ENCODE measurements around the gene TECPR2.

Gene TECPR2, protein sequence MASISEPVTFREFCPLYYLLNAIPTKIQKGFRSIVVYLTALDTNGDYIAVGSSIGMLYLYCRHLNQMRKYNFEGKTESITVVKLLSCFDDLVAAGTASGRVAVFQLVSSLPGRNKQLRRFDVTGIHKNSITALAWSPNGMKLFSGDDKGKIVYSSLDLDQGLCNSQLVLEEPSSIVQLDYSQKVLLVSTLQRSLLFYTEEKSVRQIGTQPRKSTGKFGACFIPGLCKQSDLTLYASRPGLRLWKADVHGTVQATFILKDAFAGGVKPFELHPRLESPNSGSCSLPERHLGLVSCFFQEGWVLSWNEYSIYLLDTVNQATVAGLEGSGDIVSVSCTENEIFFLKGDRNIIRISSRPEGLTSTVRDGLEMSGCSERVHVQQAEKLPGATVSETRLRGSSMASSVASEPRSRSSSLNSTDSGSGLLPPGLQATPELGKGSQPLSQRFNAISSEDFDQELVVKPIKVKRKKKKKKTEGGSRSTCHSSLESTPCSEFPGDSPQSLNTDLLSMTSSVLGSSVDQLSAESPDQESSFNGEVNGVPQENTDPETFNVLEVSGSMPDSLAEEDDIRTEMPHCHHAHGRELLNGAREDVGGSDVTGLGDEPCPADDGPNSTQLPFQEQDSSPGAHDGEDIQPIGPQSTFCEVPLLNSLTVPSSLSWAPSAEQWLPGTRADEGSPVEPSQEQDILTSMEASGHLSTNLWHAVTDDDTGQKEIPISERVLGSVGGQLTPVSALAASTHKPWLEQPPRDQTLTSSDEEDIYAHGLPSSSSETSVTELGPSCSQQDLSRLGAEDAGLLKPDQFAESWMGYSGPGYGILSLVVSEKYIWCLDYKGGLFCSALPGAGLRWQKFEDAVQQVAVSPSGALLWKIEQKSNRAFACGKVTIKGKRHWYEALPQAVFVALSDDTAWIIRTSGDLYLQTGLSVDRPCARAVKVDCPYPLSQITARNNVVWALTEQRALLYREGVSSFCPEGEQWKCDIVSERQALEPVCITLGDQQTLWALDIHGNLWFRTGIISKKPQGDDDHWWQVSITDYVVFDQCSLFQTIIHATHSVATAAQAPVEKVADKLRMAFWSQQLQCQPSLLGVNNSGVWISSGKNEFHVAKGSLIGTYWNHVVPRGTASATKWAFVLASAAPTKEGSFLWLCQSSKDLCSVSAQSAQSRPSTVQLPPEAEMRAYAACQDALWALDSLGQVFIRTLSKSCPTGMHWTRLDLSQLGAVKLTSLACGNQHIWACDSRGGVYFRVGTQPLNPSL (N-terminal part only)

GRCh38 chr14:102362545-102363181 is at the start of gene TECPR2, which contains the start of gene CINP:
Gene TECPR2 (plus strand): TSS chr14:102362941. CDS start chr14:102376722, 13,781 bp downstream.
Gene CINP (minus strand): TSS chr14:102362890. CDS start chr14:102362851, 39 bp downstream.
- peaks cover 17% of the 10 kb centered on the region for H3K4me1 ChIP-seq (ENCODE audit: control insufficient read depth, insufficient read depth, low read length)
- H3K9me3 ChIP-seq (ENCODE audit: control insufficient read depth in 2 of 2, low read length in 2 of 2): no peaks in the 10 kb centered on the region
- peak within 1 kb of the TSS; percentile 89 to 94 for H3K4me3 ChIP-seq (ENCODE audit: low read length in 2 of 2)

GRCh38 chr14:102314242-102315011 is 48.3 kb upstream of the TECPR2 start:
- Histone ChIP-seq H3K27ac (ENCODE audit: low read length) (no peak overlapping the region), H3K36me3 (ENCODE audit: control insufficient read depth in 2 of 2, insufficient read depth in 2 of 2, low read length in 2 of 2) (no peaks in the 10 kb centered on the region), H3K9ac (ENCODE audit: low read length in 2 of 2) (peak overlapping the region; percentile 36 to 42), H3K4me3 (ENCODE audit: low read length in 2 of 2) (peak overlapping the region; percentile 68 to 81), H3K9me3 (ENCODE audit: control insufficient read depth in 2 of 2, low read length in 2 of 2) (no peaks in the 10 kb centered on the region), H3K4me1 (ENCODE audit: control insufficient read depth, insufficient read depth, low read length) (peaks cover 38% of the 10 kb centered on the region), H3K27me3 (ENCODE audit: control insufficient read depth in 1 of 2, insufficient read depth in 2 of 2, low read length in 2 of 2) (no peaks in the 10 kb centered on the region)

More at GRCh38 chr14:102362545-102363181, at the start of gene TECPR2, which contains the start of gene CINP:
- Histone ChIP-seq H3K36me3 (ENCODE audit: control insufficient read depth in 2 of 2, insufficient read depth in 2 of 2, low read length in 2 of 2) (peaks cover 9 to 12% of the 10 kb centered on the region in 2 donors), H3K27ac (ENCODE audit: low read length) (peak within 1 kb of the TSS; percentile 83), H3K9ac (ENCODE audit: low read length in 2 of 2) (peak within 1 kb of the TSS; percentile 82 to 96), H3K27me3 (ENCODE audit: control insufficient read depth in 1 of 2, insufficient read depth in 2 of 2, low read length in 2 of 2) (no peaks in the 10 kb centered on the region)

DNA sequence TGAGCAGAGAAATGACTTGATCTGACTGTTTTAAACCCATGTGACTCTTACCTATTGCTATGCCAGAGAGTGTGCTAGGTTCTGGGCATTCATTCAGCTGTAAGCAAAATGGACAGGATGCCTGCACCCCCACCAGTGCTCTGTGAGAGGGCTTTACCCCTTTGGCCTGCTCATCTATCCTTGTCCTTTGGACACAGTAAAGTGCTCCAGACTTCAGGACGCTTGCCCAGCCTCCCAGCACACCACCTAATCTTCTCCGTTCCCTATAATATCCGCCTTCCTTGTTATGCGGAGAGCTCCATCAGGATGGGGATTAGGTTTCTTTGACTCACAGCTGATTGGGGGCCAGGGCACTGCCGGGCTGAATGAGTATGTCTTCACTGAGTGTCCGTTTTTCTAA is 47.6 kb upstream of the TECPR2 start:
- H3K9me3 ChIP-seq (ENCODE audit: control insufficient read depth in 2 of 2, low read length in 2 of 2): no peaks in the 10 kb centered on the region
- no peak overlapping the region for H3K27ac ChIP-seq (ENCODE audit: low read length)
- no peaks in the 10 kb centered on the region for H3K36me3 ChIP-seq (ENCODE audit: control insufficient read depth in 2 of 2, insufficient read depth in 2 of 2, low read length in 2 of 2)
- no peaks in the 10 kb centered on the region for H3K27me3 ChIP-seq (ENCODE audit: control insufficient read depth in 1 of 2, insufficient read depth in 2 of 2, low read length in 2 of 2)
- H3K4me1 ChIP-seq (ENCODE audit: control insufficient read depth, insufficient read depth, low read length): peaks cover 40% of the 10 kb centered on the region
- no peak overlapping the region for H3K4me3 ChIP-seq (ENCODE audit: low read length in 2 of 2)
- H3K9ac ChIP-seq (ENCODE audit: low read length in 2 of 2): no peak overlapping the region

DNA sequence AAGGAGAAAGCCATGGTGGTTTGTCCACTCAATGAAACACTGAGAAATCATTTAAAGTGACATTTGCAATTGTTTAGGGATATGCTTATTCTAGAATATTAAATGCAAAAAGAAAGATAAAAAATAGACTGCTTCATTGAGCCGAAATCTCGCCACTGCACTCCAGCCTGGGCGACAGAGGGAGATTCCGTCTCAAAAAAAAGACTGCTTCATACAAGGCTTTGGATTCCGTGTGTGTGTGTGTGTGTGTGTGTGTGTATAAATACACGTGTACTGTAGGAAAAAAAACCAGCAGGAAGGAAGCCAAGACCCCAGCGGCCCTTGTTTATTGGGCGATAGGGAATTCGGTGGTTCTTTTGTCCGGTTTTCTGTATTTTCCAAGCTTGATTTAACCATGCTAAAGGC is 46.4 kb upstream of the TECPR2 start:
- Histone ChIP-seq H3K27me3 (ENCODE audit: control insufficient read depth in 1 of 2, insufficient read depth in 2 of 2, low read length in 2 of 2) (no peaks in the 10 kb centered on the region), H3K4me3 (ENCODE audit: low read length in 2 of 2) (peak overlapping the region; percentile 68 to 78), H3K27ac (ENCODE audit: low read length) (peak overlapping the region; percentile 67), H3K4me1 (ENCODE audit: control insufficient read depth, insufficient read depth, low read length) (peaks cover 46% of the 10 kb centered on the region), H3K36me3 (ENCODE audit: control insufficient read depth in 2 of 2, insufficient read depth in 2 of 2, low read length in 2 of 2) (no peaks in the 10 kb centered on the region), H3K9me3 (ENCODE audit: control insufficient read depth in 2 of 2, low read length in 2 of 2) (no peaks in the 10 kb centered on the region), H3K9ac (ENCODE audit: low read length in 2 of 2) (peak overlapping the region; percentile 57 to 69)

- Histone ChIP-seq H3K36me3 (ENCODE audit: control insufficient read depth in 2 of 2, insufficient read depth in 2 of 2, low read length in 2 of 2) (no peaks in the 10 kb centered on the region), H3K4me3 (ENCODE audit: low read length in 2 of 2) (peak overlapping the region; percentile 74 to 78), H3K9me3 (ENCODE audit: control insufficient read depth in 2 of 2, low read length in 2 of 2) (no peaks in the 10 kb centered on the region), H3K27ac (ENCODE audit: low read length) (peak overlapping the region; percentile 71), H3K27me3 (ENCODE audit: control insufficient read depth in 1 of 2, insufficient read depth in 2 of 2, low read length in 2 of 2) (no peaks in the 10 kb centered on the region), H3K9ac (ENCODE audit: low read length in 2 of 2) (peak overlapping the region; percentile 65 to 69), H3K4me1 (ENCODE audit: control insufficient read depth, insufficient read depth, low read length) (peaks cover 46% of the 10 kb centered on the region)
Observed at GRCh38 chr14:102316743-102317563, 45.8 kb upstream of the TECPR2 start.

DNA sequence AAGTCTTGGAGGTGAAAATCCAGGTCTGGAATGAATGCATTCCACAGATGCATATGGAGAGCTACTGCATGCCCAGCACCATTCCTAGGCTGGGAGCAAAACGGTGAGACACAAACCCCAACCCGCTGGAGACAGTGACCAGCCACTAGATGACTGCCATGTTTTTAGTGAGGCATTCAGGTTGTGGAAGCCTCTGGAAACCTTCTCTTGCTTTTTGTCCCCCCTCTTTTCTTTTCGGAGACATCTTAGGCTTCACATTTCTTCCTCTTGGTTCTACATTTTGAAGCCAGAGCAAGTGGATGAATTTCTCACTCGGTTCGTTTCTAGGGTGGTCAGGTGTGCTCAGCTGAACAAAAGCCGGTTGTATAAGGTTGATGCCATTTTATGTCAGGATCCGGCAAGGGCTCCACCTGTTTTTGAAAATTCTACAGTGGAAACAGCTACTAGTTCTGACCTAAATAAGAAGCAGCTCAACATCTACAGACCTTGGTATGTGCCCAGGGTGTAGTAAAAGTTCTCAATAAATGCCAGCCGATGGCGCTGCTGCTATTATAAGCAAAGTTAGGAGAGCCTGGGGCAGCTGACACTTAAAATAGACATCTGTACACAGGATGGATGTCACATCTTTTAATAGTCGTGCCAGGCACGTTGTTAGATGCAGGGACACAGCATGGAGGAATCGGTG is 45.0 kb upstream of the TECPR2 start:
- Histone ChIP-seq H3K9me3 (ENCODE audit: control insufficient read depth in 2 of 2, low read length in 2 of 2) (no peaks in the 10 kb centered on the region), H3K4me1 (ENCODE audit: control insufficient read depth, insufficient read depth, low read length) (peaks cover 46% of the 10 kb centered on the region), H3K9ac (ENCODE audit: low read length in 2 of 2) (peak overlapping the region in 1 of 2 donors; percentile 65), H3K36me3 (ENCODE audit: control insufficient read depth in 2 of 2, insufficient read depth in 2 of 2, low read length in 2 of 2) (no peaks in the 10 kb centered on the region), H3K27me3 (ENCODE audit: control insufficient read depth in 1 of 2, insufficient read depth in 2 of 2, low read length in 2 of 2) (no peaks in the 10 kb centered on the region), H3K27ac (ENCODE audit: low read length) (peak overlapping the region; percentile 71), H3K4me3 (ENCODE audit: low read length in 2 of 2) (peak overlapping the region; percentile 74 to 78)

- peak overlapping the region; percentile 96 for H3K27ac ChIP-seq (ENCODE audit: low read length)
- no peaks in the 10 kb centered on the region for H3K27me3 ChIP-seq (ENCODE audit: control insufficient read depth in 1 of 2, insufficient read depth in 2 of 2, low read length in 2 of 2)
- no peaks in the 10 kb centered on the region for H3K36me3 ChIP-seq (ENCODE audit: control insufficient read depth in 2 of 2, insufficient read depth in 2 of 2, low read length in 2 of 2)
- H3K9ac ChIP-seq (ENCODE audit: low read length in 2 of 2): peak overlapping the region; percentile 95 to 98
- peaks cover 46% of the 10 kb centered on the region for H3K4me1 ChIP-seq (ENCODE audit: control insufficient read depth, insufficient read depth, low read length)
- H3K9me3 ChIP-seq (ENCODE audit: control insufficient read depth in 2 of 2, low read length in 2 of 2): no peaks in the 10 kb centered on the region
- H3K4me3 ChIP-seq (ENCODE audit: low read length in 2 of 2): peak overlapping the region; percentile 83 to 93
Observed at GRCh38 chr14:102318781-102319276, 43.9 kb upstream of the TECPR2 start.

- H3K9ac ChIP-seq (ENCODE audit: low read length in 2 of 2): peak within 1 kb of the TSS; percentile 95 to 98
- peaks cover 40% of the 10 kb centered on the region for H3K4me1 ChIP-seq (ENCODE audit: control insufficient read depth, insufficient read depth, low read length)
- no peaks in the 10 kb centered on the region for H3K27me3 ChIP-seq (ENCODE audit: control insufficient read depth in 1 of 2, insufficient read depth in 2 of 2, low read length in 2 of 2)
- H3K36me3 ChIP-seq (ENCODE audit: control insufficient read depth in 2 of 2, insufficient read depth in 2 of 2, low read length in 2 of 2): no peaks in the 10 kb centered on the region
- peak within 1 kb of the TSS; percentile 96 for H3K27ac ChIP-seq (ENCODE audit: low read length)
- H3K9me3 ChIP-seq (ENCODE audit: control insufficient read depth in 2 of 2, low read length in 2 of 2): no peaks in the 10 kb centered on the region
- H3K4me3 ChIP-seq (ENCODE audit: low read length in 2 of 2): peak within 1 kb of the TSS; percentile 83 to 93
Observed at GRCh38 chr14:102319351-102320032, 43.2 kb upstream of the TECPR2 start, which contains the start of gene ZNF839. Gene ZNF839 (plus strand): TSS chr14:102319746. CDS start chr14:102319766, 20 bp downstream.

Measured in stomach smooth muscle (tissue), 2 donors.